Vagina (tissue), 2 donors: ENCODE results near the gene TCEANC.

Experiments
- POLR2A ChIP-seq, 2 donors: fragments of 450-650 bp; IDR thresholded peaks; one replicate each; pipeline ENCODE4 v1.6.1; 2017; ENCODE audit warnings: antibody characterized with exemption in 2 of 2, mild to moderate bottlenecking in 2 of 2, moderate library complexity in 2 of 2
- TF ChIP-seq, protein P1 (sequence below), 3 experiments: fragments of 450-650 bp in 2 of 3; fragments of 200-600 bp in 1 of 3; sonication (generic) in 1 of 3; IDR thresholded peaks; one replicate each; pipeline ENCODE4 v1.5.1; 2017 to 2019; ENCODE audit warnings: antibody characterized with exemption in 3 of 3, mild to moderate bottlenecking in 2 of 3, moderate library complexity in 2 of 3

- TF ChIP-seq, protein P1, sequence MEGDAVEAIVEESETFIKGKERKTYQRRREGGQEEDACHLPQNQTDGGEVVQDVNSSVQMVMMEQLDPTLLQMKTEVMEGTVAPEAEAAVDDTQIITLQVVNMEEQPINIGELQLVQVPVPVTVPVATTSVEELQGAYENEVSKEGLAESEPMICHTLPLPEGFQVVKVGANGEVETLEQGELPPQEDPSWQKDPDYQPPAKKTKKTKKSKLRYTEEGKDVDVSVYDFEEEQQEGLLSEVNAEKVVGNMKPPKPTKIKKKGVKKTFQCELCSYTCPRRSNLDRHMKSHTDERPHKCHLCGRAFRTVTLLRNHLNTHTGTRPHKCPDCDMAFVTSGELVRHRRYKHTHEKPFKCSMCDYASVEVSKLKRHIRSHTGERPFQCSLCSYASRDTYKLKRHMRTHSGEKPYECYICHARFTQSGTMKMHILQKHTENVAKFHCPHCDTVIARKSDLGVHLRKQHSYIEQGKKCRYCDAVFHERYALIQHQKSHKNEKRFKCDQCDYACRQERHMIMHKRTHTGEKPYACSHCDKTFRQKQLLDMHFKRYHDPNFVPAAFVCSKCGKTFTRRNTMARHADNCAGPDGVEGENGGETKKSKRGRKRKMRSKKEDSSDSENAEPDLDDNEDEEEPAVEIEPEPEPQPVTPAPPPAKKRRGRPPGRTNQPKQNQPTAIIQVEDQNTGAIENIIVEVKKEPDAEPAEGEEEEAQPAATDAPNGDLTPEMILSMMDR (IDR thresholded peaks at IDR 0.05) = no peak
- no peak for TF ChIP-seq POLR2A (IDR thresholded peaks at IDR 0.05)
These were observed 46.4 kb downstream of the TCEANC start for GRCh38 chrX:13699183-13699826.
